HG03159 (cell line): Measurements from ENCODE around the gene DFFA.
"Not testable (repeated sequence)": the region's sequence is repeated elsewhere in the genome, so short reads cannot be mapped to it uniquely, and the experiment has no call there.

Source experiments
- ATAC-seq: cut with Tn5 transposase; IDR thresholded peaks from one replicate; pipeline ENCODE4 v1.9.1; 2021; ENCODE audit warnings: mild to moderate bottlenecking, moderate library complexity; ENCODE audit not compliant: unreplicated experiment

The DFFA gene

GRCh38 chr1:10431070-10431730 lies 41.1 kb downstream of the DFFA start:
- no peak for ATAC-seq

- peak; percentile 75 for ATAC-seq
Measured at GRCh38 chr1:10430216-10431069, 41.9 kb downstream of the DFFA start, which contains the start of gene CENPS. TSS of gene CENPS (plus strand) at chr1:10430433. CDS start at chr1:10430518, 85 bp downstream.

GRCh38 chr1:10429868-10430215 lies 42.5 kb downstream of the DFFA start:
- ATAC-seq: no peak

GRCh38 chr1:10428984-10429383 lies 43.3 kb downstream of the DFFA start:
- ATAC-seq: no peak

GRCh38 chr1:10426535-10426848 lies 45.8 kb downstream of the DFFA start:
- ATAC-seq: not testable (repeated sequence)

GRCh38 chr1:10425826-10426534 lies 46.3 kb downstream of the DFFA start:
- ATAC-seq: not testable (repeated sequence)

- no peak for ATAC-seq
Measured at GRCh38 chr1:10424651-10425050, 47.7 kb downstream of the DFFA start.

GRCh38 chr1:10424034-10424433 lies 48.3 kb downstream of the DFFA start:
- ATAC-seq: no peak

GRCh38 chr1:10421637-10422036 lies 50.7 kb downstream of the DFFA start:
- no peak for ATAC-seq

GRCh38 chr1:10419351-10419750 lies 53.0 kb downstream of the DFFA start:
- ATAC-seq: no peak

- ATAC-seq: not testable (repeated sequence)
Measured at GRCh38 chr1:10418741-10419140, 53.6 kb downstream of the DFFA start.

- not testable (repeated sequence) for ATAC-seq
Measured at GRCh38 chr1:10415967-10416366, 56.4 kb downstream of the DFFA start.

GRCh38 chr1:10415211-10415930 lies 57.0 kb downstream of the DFFA start:
- no peak for ATAC-seq

- ATAC-seq: no peak
Measured at GRCh38 chr1:10407201-10407600, 65.1 kb downstream of the DFFA start.
